A549 (cell line): Measurements from ENCODE around the gene SLIT1. TPM values are rescaled to one million over a fixed set of nuclear protein-coding genes. Genes with fewer than 3 reads are reported as not detected.
A peak's percentile ranks its signal among the peaks of the same experiment; 100 is the strongest.

Experiments
- ATAC-seq, 2 experiments: fragments of 200-7000 bp in 1 of 2; fragments of >200 bp in 1 of 2; cut with Nextera tagmentation in 1 of 2; cut with Tn5 transposase in 1 of 2; 3 replicates each; pipeline versions ENCODE4 v1.8.0 to v1.9.1; 2018 to 2020; ENCODE audit warnings: mild to moderate bottlenecking in 1 of 2, moderate library complexity in 1 of 2
- CTCF ChIA-PET: fragments of 300-600 bp; sonication (Branson Sonifier 250); formaldehyde crosslinking; extraction: SDS; loops from one replicate; lab custom pipeline; 2021; ENCODE audit warnings: antibody characterized with exemption, inconsistent platforms; lab: Yijun Ruan, JAX
- POLR2A ChIA-PET: fragments of 350-600 bp; formaldehyde crosslinking; extraction: SDS; loops from one replicate; lab custom pipeline; 2021; ENCODE audit warnings: antibody characterized with exemption, inconsistent platforms; lab: Yijun Ruan, JAX
- DNase-seq, 2 experiments: peaks; one replicate each; pipeline versions ENCODE4 v3.0.0 to v3.0.0-alpha.2; 2011 to 2016; ENCODE audit warnings: low read depth in 1 of 2, low spot score in 1 of 2
- FAIRE-seq: peaks from 2 replicates; lab custom pipeline; 2011; peaks lifted over from hg19 to GRCh38; lab: Jason Lieb, UNC
- H3K27ac ChIP-seq, 2 experiments: fragments of >200 bp; sonication (Bioruptor Twin); formaldehyde crosslinking; 3 replicates each; pipeline ENCODE4 v1.5.1; 2016 to 2017
- H3K4me1 ChIP-seq: fragments of >200 bp; sonication (Bioruptor Twin); formaldehyde crosslinking; 3 replicates; pipeline ENCODE4 v1.6.1; 2016
- H3K4me2 ChIP-seq: fragments of >200 bp; sonication (Bioruptor Twin); formaldehyde crosslinking; 3 replicates; pipeline ENCODE4 v1.6.1; 2016
- H3K4me3 ChIP-seq: fragments of >200 bp; sonication (Bioruptor Twin); formaldehyde crosslinking; 3 replicates; pipeline ENCODE4 v1.5.1; 2016
- H3K9me3 ChIP-seq: fragments of >200 bp; sonication (Bioruptor Twin); formaldehyde crosslinking; 3 replicates; pipeline ENCODE4 v1.6.1; 2016
- ATOH8 ChIP-seq: fragments of 250-450 bp; sonication (Bioruptor Pico); IDR thresholded peaks from 2 replicates; pipeline ENCODE4 v1.5.0; 2020; ENCODE audit warnings: low read depth, mild to moderate bottlenecking, moderate library complexity
- BCL3 ChIP-seq: fragments of >200 bp; sonication (Bioruptor Twin); formaldehyde crosslinking; IDR thresholded peaks from 3 replicates; pipeline ENCODE4 v1.6.1; 2016
- CEBPB ChIP-seq, 2 experiments: fragments of >200 bp in 1 of 2; sonication (Bioruptor Twin) in 1 of 2; formaldehyde crosslinking in 1 of 2; IDR thresholded peaks; 2 replicates each; pipeline ENCODE4 v1.6.1; 2012 to 2016
- EHF ChIP-seq: fragments of 250-450 bp; sonication (Bioruptor Pico); IDR thresholded peaks from 2 replicates; pipeline ENCODE4 v1.5.0; 2020; ENCODE audit warnings: mild to moderate bottlenecking
- EHMT2 ChIP-seq: fragments of 200-600 bp; sonication (generic); IDR thresholded peaks from 2 replicates; pipeline ENCODE4 v1.6.1; 2016; ENCODE audit warnings: antibody characterized with exemption, low read depth, mild to moderate bottlenecking, moderate library complexity
- EP300 ChIP-seq, 2 experiments: fragments of >200 bp; sonication (Bioruptor Twin); formaldehyde crosslinking; IDR thresholded peaks; 2 replicates in 1 of 2; 3 replicates in 1 of 2; pipeline ENCODE4 v1.6.1; 2016 to 2017
- ESRRA ChIP-seq: fragments of 150-350 bp; IDR thresholded peaks from 2 replicates; pipeline ENCODE4 v1.6.1; 2014; ENCODE audit warnings: mild to moderate bottlenecking, low read length, borderline replicate concordance
- FOSL2 ChIP-seq, 2 experiments: fragments of 450-650 bp in 1 of 2; fragments of >200 bp in 1 of 2; sonication (Bioruptor Twin) in 1 of 2; formaldehyde crosslinking; IDR thresholded peaks; 2 replicates each; pipeline versions ENCODE4 v1.5.0 to v1.6.1; 2016 to 2020; ENCODE audit warnings: mild to moderate bottlenecking in 1 of 2, moderate library complexity in 1 of 2
- FOXS1 ChIP-seq: fragments of 250-450 bp; sonication (Bioruptor Pico); IDR thresholded peaks from 2 replicates; pipeline ENCODE4 v1.5.0; 2020; ENCODE audit warnings: mild to moderate bottlenecking, moderate library complexity
- GATA3 ChIP-seq: IDR thresholded peaks from 2 replicates; pipeline ENCODE4 v1.6.1; 2012; ENCODE audit warnings: borderline replicate concordance
- HEYL ChIP-seq: fragments of 250-450 bp; sonication (Bioruptor Pico); IDR thresholded peaks from 2 replicates; pipeline ENCODE4 v1.8.0; 2021; ENCODE audit warnings: mild to moderate bottlenecking, moderate library complexity
- HOXA7 ChIP-seq: fragments of 250-450 bp; sonication (Bioruptor Pico); IDR thresholded peaks from 2 replicates; pipeline ENCODE4 v1.5.0; 2020; ENCODE audit warnings: mild to moderate bottlenecking, moderate library complexity
- HOXB13 ChIP-seq: fragments of 250-450 bp; sonication (Bioruptor Pico); IDR thresholded peaks from 2 replicates; pipeline ENCODE4 v1.5.0; 2020; ENCODE audit warnings: low read depth, mild to moderate bottlenecking, moderate library complexity
- JUN ChIP-seq, 2 experiments: fragments of >200 bp; sonication (Bioruptor Twin); formaldehyde crosslinking; IDR thresholded peaks; 2 replicates in 1 of 2; 3 replicates in 1 of 2; pipeline ENCODE4 v1.6.1; 2016 to 2017
- JUNB ChIP-seq: fragments of >200 bp; sonication (Bioruptor Twin); formaldehyde crosslinking; IDR thresholded peaks from 2 replicates; pipeline ENCODE4 v1.6.1; 2016
- MAFK ChIP-seq: fragments of 450-650 bp; IDR thresholded peaks from 2 replicates; pipeline ENCODE4 v1.6.1; 2014; ENCODE audit not compliant: partially characterized antibody
- MYC ChIP-seq: IDR thresholded peaks from 2 replicates; pipeline ENCODE4 v1.6.1; 2012; ENCODE audit warnings: mild to moderate bottlenecking, inconsistent platforms, low read length, improper control_type of control experiment, borderline replicate concordance
- PHF8 ChIP-seq: fragments of 200-600 bp; sonication (generic); IDR thresholded peaks from 2 replicates; pipeline ENCODE4 v1.6.1; 2016; ENCODE audit warnings: low read depth, mild to moderate bottlenecking, antibody characterized with exemption, moderate library complexity, borderline replicate concordance
- RAD21 ChIP-seq, 2 experiments: fragments of >200 bp in 1 of 2; sonication (Bioruptor Twin) in 1 of 2; formaldehyde crosslinking in 1 of 2; IDR thresholded peaks in 1 of 2; conservative IDR thresholded peaks in 1 of 2; 2 replicates in 1 of 2; 3 replicates in 1 of 2; pipeline ENCODE4 v1.6.1; 2012 to 2018; ENCODE audit warnings: inconsistent platforms in 1 of 2
- RCOR1 ChIP-seq: fragments of 150-350 bp; IDR thresholded peaks from 2 replicates; pipeline ENCODE4 v1.6.1; 2014; ENCODE audit warnings: antibody characterized with exemption, low read length, low read depth
- RNF2 ChIP-seq: fragments of 200-600 bp; sonication (generic); IDR thresholded peaks from 2 replicates; pipeline ENCODE4 v1.6.1; 2016; ENCODE audit warnings: low read depth, mild to moderate bottlenecking, antibody characterized with exemption, moderate library complexity, borderline replicate concordance
- SMC3 ChIP-seq: fragments of >200 bp; sonication (Bioruptor Twin); formaldehyde crosslinking; IDR thresholded peaks from 3 replicates; pipeline ENCODE4 v1.6.1; 2018; ENCODE audit warnings: inconsistent platforms
- SREBF2 ChIP-seq: fragments of 450-650 bp; IDR thresholded peaks from 2 replicates; pipeline ENCODE4 v1.6.1; 2014; ENCODE audit warnings: mild to moderate bottlenecking, moderate library complexity
- TP53 ChIP-seq: fragments of 250-450 bp; sonication (Bioruptor Pico); IDR thresholded peaks from 2 replicates; pipeline ENCODE4 v1.5.0; 2021; ENCODE audit warnings: mild to moderate bottlenecking, moderate library complexity
- WGBS: methylation state at CpG from one replicate; pipeline ENCODE4 v1.1.6; 2017; ENCODE audit errors: missing lambda C conversion rate; 5-methylcytosine and 5-hydroxymethylcytosine counted together
- polyA plus RNA-seq, 4 experiments: library from polyadenylated mRNA; depleted of rRNA in 3 of 4; stranded (reverse); fragments of >200 nt; fragmentation: RNase III in 1 of 4; extraction: RNeasy Plus Mini Kit Qiagen cat#74134 plus additional on column Dnase treatment in 1 of 4; gene quantifications; 2 replicates in 3 of 4; 3 replicates in 1 of 4; pipeline ENCODE4 v1.2.3, GENCODE V29; 2011 to 2017
- TF ChIP-seq, protein P1 (sequence below): fragments of >200 bp; sonication (Bioruptor Twin); formaldehyde crosslinking; IDR thresholded peaks from 2 replicates; pipeline ENCODE4 v1.6.1; 2016
- TF ChIP-seq, protein P2 (sequence below): fragments of 200-600 bp; sonication (generic); IDR thresholded peaks from 2 replicates; pipeline ENCODE4 v1.6.1; 2016; ENCODE audit warnings: antibody characterized with exemption, mild to moderate bottlenecking, moderate library complexity
- TF ChIP-seq, protein P3 (sequence below): IDR thresholded peaks from 2 replicates; pipeline ENCODE4 v1.6.1; 2012
- TF ChIP-seq, protein P4 (sequence below): IDR thresholded peaks from 2 replicates; pipeline ENCODE4 v1.6.1; 2012

Gene SLIT1
- polyA plus RNA-seq, 2 of the 4 experiments (the other 2 are of a cell fraction), result 0.05 to 0.09 TPM

DNA sequence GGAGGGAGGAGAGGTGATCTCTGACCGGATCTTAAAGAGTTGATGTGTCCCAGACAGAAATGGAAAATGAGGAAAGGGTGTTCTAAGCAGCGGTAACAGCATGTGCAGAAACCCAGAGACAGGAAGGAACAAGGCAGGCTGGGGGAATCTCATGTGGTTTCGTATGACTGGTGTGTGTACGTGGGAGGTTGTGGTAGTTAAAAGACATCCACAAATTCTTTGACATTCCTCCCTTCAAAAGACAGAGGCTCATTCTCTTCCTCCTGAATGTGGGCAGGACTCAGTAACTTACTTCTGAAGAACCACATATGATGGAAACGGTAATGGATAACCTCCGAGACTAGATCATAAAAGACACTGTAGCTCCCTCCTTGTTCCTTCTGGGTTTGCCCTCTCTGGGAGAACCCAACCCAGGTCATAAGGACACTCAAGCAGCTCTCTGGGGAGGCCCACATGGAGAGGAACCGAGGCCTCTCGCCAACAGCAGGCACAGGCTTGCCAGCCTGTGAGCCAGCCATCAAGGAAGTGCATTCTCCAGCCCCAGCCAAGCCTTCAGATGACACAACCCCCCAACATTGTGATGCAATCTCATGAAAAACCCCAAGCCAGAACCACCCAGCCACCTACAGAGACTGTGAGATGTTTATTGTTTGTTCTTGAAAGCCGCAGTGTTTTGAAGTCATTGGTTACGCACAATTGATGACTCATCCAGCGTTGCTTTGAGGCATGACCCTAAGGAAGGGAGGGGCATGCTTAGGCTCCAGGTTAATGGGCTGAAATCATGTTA is 116.0 kb downstream of the SLIT1 start:
- ATAC-seq (peak; percentile 30 to 52), FAIRE-seq (no peak), DNase-seq (peak; percentile 55 to 84)
- Histone ChIP-seq H3K4me3 (no peak overlapping the region), H3K27ac (peak overlapping the region; percentile 68 to 78), H3K4me2 (peak overlapping the region; percentile 40), H3K9me3 (no peaks in the 10 kb centered on the region; the same call in 2 of the 3 replicates), H3K4me1 (peaks cover 35% of the 10 kb centered on the region)
- TF ChIP-seq CEBPB (IDR thresholded peaks at IDR 0.05), result peak; percentile 90 to 94
- TF ChIP-seq BCL3, result peak; percentile 39; the same call in 1 of the 3 replicates
- peak; percentile 51 to 62; a peak in 2 of 5 replicates for TF ChIP-seq JUN (IDR thresholded peaks at IDR 0.05)
- peak; percentile 69 for TF ChIP-seq JUNB
- TF ChIP-seq, protein P1, sequence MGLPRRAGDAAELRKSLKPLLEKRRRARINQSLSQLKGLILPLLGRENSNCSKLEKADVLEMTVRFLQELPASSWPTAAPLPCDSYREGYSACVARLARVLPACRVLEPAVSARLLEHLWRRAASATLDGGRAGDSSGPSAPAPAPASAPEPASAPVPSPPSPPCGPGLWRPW, result peak; percentile 71
- TF ChIP-seq FOSL2 (IDR thresholded peaks at IDR 0.05), result peak; percentile 29; the same call in 1 of the 2 replicates
- TF ChIP-seq FOSL2 (CRISPR knock-in tag; IDR thresholded peaks at IDR 0.05), result peak; percentile 93
- TF ChIP-seq EP300 (IDR thresholded peaks at IDR 0.05), result peak; percentile 61 to 71; a peak in 2 of 5 replicates
- no peak for TF ChIP-seq RCOR1
- TF ChIP-seq HOXA7 (CRISPR knock-in tag), result no peak
- ChIA-PET CTCF (interaction anchor here (0.7 to 25.5 kb wide), 8 partner anchors 12 to 165 kb away, joined by 3 to 779 read pairs (median 4); no protein-coding TSS in a partner anchor), POLR2A (no interaction called here)
- 48% methylated on average over 11 of the region's 11 CpGs for WGBS

GRCh38 chr10:97069026-97069425 is 116.7 kb downstream of the SLIT1 start:
- FAIRE-seq, result no peak
- POLR2A ChIA-PET, result no interaction called here
- CTCF ChIA-PET, result interaction anchor here (0.8 to 25.5 kb wide), 7 partner anchors 12 to 166 kb away, joined by 3 to 779 read pairs (median 11); no protein-coding TSS in a partner anchor
- H3K4me1 ChIP-seq, result peaks cover 42% of the 10 kb centered on the region
- WGBS, result 0% methylated on average over 1 of the region's 2 CpGs
- TF ChIP-seq MYC (no peak), ATOH8 (CRISPR knock-in tag) (no peak), TP53 (CRISPR knock-in tag) (no peak), GATA3 (no peak), HEYL (CRISPR knock-in tag) (no peak), SMC3 (no peak), EHF (no peak), EHMT2 (no peak), PHF8 (no peak), CEBPB (IDR thresholded peaks at IDR 0.05) (no peak), SREBF2 (no peak), HOXB13 (no peak), ESRRA (no peak), MAFK (no peak), RAD21 (conservative IDR thresholded peaks at IDR 0.05 in 1 of 2, IDR thresholded peaks at IDR 0.05 in 1 of 2) (no peak), FOXS1 (no peak), RNF2 (no peak)
- TF ChIP-seq, protein P2, sequence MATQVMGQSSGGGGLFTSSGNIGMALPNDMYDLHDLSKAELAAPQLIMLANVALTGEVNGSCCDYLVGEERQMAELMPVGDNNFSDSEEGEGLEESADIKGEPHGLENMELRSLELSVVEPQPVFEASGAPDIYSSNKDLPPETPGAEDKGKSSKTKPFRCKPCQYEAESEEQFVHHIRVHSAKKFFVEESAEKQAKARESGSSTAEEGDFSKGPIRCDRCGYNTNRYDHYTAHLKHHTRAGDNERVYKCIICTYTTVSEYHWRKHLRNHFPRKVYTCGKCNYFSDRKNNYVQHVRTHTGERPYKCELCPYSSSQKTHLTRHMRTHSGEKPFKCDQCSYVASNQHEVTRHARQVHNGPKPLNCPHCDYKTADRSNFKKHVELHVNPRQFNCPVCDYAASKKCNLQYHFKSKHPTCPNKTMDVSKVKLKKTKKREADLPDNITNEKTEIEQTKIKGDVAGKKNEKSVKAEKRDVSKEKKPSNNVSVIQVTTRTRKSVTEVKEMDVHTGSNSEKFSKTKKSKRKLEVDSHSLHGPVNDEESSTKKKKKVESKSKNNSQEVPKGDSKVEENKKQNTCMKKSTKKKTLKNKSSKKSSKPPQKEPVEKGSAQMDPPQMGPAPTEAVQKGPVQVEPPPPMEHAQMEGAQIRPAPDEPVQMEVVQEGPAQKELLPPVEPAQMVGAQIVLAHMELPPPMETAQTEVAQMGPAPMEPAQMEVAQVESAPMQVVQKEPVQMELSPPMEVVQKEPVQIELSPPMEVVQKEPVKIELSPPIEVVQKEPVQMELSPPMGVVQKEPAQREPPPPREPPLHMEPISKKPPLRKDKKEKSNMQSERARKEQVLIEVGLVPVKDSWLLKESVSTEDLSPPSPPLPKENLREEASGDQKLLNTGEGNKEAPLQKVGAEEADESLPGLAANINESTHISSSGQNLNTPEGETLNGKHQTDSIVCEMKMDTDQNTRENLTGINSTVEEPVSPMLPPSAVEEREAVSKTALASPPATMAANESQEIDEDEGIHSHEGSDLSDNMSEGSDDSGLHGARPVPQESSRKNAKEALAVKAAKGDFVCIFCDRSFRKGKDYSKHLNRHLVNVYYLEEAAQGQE, result no peak
- TF ChIP-seq, protein P3, sequence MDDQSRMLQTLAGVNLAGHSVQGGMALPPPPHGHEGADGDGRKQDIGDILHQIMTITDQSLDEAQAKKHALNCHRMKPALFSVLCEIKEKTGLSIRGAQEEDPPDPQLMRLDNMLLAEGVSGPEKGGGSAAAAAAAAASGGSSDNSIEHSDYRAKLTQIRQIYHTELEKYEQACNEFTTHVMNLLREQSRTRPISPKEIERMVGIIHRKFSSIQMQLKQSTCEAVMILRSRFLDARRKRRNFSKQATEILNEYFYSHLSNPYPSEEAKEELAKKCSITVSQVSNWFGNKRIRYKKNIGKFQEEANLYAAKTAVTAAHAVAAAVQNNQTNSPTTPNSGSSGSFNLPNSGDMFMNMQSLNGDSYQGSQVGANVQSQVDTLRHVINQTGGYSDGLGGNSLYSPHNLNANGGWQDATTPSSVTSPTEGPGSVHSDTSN, result no peak
- TF ChIP-seq, protein P4, sequence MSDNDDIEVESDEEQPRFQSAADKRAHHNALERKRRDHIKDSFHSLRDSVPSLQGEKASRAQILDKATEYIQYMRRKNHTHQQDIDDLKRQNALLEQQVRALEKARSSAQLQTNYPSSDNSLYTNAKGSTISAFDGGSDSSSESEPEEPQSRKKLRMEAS, result no peak
- ATAC-seq, result no peak
- no peak overlapping the region for H3K4me3 ChIP-seq
- DNase-seq, result no peak
- H3K27ac ChIP-seq, result peak overlapping the region; percentile 66 to 78
- no peak overlapping the region; the same call in 2 of the 3 replicates for H3K4me2 ChIP-seq
- no peaks in the 10 kb centered on the region; the same call in 2 of the 3 replicates for H3K9me3 ChIP-seq
